ENCODE results near the gene BACH1.
"Not testable (repeated sequence)": the region's sequence is repeated elsewhere in the genome, so short reads cannot be mapped to it uniquely, and the experiment has no call there.

The BACH1 gene

DNA sequence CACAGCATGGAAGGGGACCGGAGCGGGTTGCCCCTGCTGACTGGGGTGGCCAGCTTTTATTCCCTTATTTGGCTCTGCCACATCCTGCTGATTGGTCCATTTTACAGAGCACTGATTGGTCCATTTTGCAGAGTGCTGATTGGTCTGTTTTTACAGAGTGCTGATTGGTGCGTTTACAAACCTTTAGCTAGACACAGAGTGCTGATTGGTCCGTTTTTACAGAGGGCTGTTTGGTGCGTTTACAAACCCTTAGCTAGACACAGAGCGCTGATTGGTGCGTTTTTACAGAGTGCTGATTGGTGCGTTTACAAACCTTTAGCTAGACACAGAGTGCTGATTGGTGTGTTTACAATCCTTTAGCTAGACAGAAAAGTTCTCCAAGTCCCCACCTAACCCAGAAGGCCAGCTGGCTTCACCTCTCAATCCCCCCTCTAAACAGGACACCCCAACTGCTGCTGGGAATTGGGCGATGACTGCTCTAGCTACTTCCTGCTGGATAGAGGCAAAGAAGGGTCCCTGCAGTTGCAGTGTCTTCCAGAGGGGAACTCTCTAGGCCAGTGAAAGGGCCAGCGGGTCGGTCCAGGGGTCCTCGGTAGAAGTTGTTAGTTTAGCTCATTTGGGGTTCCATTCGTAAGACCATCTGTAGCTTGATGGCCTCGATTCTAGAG, 56.5 kb downstream of the BACH1 start:
- not testable (repeated sequence) for H3K9me3 ChIP-seq (ENCODE audit: control insufficient read depth in 2 of 2, low read length in 2 of 2); H3K27me3 ChIP-seq (ENCODE audit: control insufficient read depth in 2 of 2, insufficient read depth in 2 of 2, low read length in 2 of 2); H3K27ac ChIP-seq (ENCODE audit: low read depth in 2 of 2, low read length in 2 of 2); H3K4me3 ChIP-seq (ENCODE audit: low read length in 2 of 2); H3K4me1 ChIP-seq (ENCODE audit: control insufficient read depth in 2 of 2, insufficient read depth in 2 of 2, low read length in 2 of 2); H3K9ac ChIP-seq (ENCODE audit: low read depth in 1 of 2, low read length in 2 of 2); H3K36me3 ChIP-seq (ENCODE audit: control insufficient read depth in 2 of 2, insufficient read depth in 2 of 2, low read length in 2 of 2)

DNA sequence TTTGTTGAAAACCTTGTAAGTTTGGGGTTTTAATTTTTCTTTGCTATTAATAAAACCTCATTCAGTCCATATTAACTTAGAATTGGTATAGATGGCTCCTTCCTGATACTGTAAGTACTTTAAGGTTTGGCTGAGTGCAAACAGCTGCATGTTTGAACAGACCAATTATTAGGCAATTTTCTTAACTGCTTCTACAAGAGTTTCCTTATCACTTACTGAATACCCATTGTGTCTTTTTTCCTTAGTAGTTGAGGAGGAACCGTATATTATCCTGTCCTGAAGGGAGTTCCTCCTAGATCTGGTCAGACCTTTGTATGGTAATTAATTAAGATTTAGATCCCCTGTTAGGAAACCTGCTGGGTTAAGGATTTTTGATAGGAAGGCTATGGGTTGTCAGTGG, 57.6 kb downstream of the BACH1 start:
- not testable (repeated sequence) for H3K9me3 ChIP-seq (ENCODE audit: control insufficient read depth in 2 of 2, low read length in 2 of 2); H3K4me1 ChIP-seq (ENCODE audit: control insufficient read depth in 2 of 2, insufficient read depth in 2 of 2, low read length in 2 of 2); H3K36me3 ChIP-seq (ENCODE audit: control insufficient read depth in 2 of 2, insufficient read depth in 2 of 2, low read length in 2 of 2); H3K27me3 ChIP-seq (ENCODE audit: control insufficient read depth in 2 of 2, insufficient read depth in 2 of 2, low read length in 2 of 2); H3K27ac ChIP-seq (ENCODE audit: low read depth in 2 of 2, low read length in 2 of 2); H3K4me3 ChIP-seq (ENCODE audit: low read length in 2 of 2); H3K9ac ChIP-seq (ENCODE audit: low read depth in 1 of 2, low read length in 2 of 2)

DNA sequence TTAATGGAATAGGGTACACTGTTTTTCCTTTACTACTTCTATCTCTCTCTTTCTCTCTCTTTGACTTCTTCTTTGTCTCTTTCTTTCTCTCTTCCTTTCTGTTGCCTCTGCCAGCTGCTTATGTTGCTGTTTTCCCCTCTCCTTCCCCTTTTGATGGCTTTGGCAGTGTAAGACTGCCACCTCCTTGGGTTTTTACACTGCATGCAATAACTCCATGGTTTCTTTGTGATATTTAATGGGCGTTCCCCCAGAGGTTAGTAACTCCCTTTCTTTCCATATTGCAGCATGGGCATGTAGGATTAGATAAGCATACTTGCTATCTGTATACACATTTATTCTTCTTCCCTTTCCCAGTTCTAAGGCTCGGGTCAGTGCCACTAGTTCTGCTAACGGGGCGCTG, 58.1 kb downstream of the BACH1 start:
- H3K36me3 ChIP-seq (ENCODE audit: control insufficient read depth in 2 of 2, insufficient read depth in 2 of 2, low read length in 2 of 2); H3K27ac ChIP-seq (ENCODE audit: low read depth in 2 of 2, low read length in 2 of 2); H3K9ac ChIP-seq (ENCODE audit: low read depth in 1 of 2, low read length in 2 of 2); H3K4me3 ChIP-seq (ENCODE audit: low read length in 2 of 2); H3K27me3 ChIP-seq (ENCODE audit: control insufficient read depth in 2 of 2, insufficient read depth in 2 of 2, low read length in 2 of 2); H3K9me3 ChIP-seq (ENCODE audit: control insufficient read depth in 2 of 2, low read length in 2 of 2); H3K4me1 ChIP-seq (ENCODE audit: control insufficient read depth in 2 of 2, insufficient read depth in 2 of 2, low read length in 2 of 2): not testable (repeated sequence)

DNA sequence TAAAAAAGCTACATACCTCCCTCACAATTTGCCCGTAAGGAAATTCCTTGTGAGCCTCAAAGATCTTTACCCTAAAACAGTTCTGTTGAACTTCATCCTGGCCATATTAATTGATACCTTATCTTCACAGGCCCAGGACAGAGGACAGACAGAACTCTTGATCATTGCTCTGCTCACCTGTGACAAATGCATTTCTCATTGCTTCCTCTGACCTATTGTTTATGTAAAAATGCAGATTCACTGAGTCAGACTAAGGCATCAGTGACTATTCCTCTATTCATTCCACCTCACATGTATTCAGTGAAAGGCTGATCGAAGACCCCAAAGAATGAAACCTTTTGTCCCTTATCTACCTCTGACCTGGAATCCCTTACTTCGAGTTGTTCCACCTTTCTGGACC, 61.0 kb downstream of the BACH1 start:
- no peak overlapping the region for H3K4me3 ChIP-seq (ENCODE audit: low read length in 2 of 2)
- H3K9ac ChIP-seq (ENCODE audit: low read depth in 1 of 2, low read length in 2 of 2), result no peak overlapping the region
- no peaks in the 10 kb centered on the region for H3K27me3 ChIP-seq (ENCODE audit: control insufficient read depth in 2 of 2, insufficient read depth in 2 of 2, low read length in 2 of 2)
- H3K36me3 ChIP-seq (ENCODE audit: control insufficient read depth in 2 of 2, insufficient read depth in 2 of 2, low read length in 2 of 2), result peaks cover 0 to 3% of the 10 kb centered on the region in 2 donors
- no peak overlapping the region for H3K27ac ChIP-seq (ENCODE audit: low read depth in 2 of 2, low read length in 2 of 2)
- H3K4me1 ChIP-seq (ENCODE audit: control insufficient read depth in 2 of 2, insufficient read depth in 2 of 2, low read length in 2 of 2), result no peaks in the 10 kb centered on the region
- no peaks in the 10 kb centered on the region for H3K9me3 ChIP-seq (ENCODE audit: control insufficient read depth in 2 of 2, low read length in 2 of 2)

DNA sequence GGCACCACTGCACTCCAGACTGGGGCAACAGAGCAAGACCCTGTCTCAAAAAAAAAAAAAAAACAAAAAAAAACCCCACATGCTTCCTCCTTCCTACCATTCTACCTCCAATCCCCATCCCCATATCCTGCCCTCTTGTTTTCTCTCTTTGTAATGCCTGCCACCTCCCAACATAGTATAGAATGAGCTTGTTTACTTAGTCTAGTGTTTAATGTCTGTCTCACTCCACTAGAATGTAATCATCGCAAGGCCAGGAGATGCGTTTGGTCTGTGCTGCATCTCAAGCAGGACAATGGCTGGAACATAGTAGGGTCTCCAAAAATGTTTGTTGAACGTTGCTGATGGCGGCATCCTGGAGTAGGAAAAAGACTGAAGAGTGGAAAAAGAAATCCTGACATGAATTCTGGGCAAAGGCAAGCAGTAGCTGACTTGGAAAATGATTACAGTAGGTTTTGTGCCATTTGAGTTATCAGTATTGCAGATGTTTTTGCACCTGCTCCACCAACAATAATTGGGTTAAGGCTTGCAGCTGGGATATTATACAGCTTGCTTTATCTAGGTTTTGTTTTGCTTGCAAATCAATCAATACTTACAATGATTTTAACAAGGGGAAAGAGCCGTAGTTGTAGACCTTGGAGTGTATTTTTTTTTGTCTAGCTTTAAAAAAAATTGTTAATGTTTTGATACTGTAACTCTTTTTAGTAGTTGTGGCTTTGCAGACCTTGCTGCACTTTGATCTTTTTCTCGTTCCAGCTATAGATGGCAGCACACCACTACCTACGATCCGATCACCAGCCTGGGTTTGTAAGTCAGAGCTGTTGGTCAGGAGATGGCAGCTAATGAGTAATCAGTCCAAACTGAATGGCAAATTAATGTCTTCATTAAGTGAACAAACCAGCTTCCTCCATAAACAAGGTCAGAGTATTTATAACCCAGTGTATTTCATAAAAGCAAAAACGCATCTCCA, 62.4 kb downstream of the BACH1 start:
- no peaks in the 10 kb centered on the region for H3K27me3 ChIP-seq (ENCODE audit: control insufficient read depth in 2 of 2, insufficient read depth in 2 of 2, low read length in 2 of 2)
- H3K4me1 ChIP-seq (ENCODE audit: control insufficient read depth in 2 of 2, insufficient read depth in 2 of 2, low read length in 2 of 2), result no peaks in the 10 kb centered on the region
- H3K36me3 ChIP-seq (ENCODE audit: control insufficient read depth in 2 of 2, insufficient read depth in 2 of 2, low read length in 2 of 2), result peaks cover 0 to 3% of the 10 kb centered on the region in 2 donors
- H3K4me3 ChIP-seq (ENCODE audit: low read length in 2 of 2), result no peak overlapping the region
- H3K9ac ChIP-seq (ENCODE audit: low read depth in 1 of 2, low read length in 2 of 2), result no peak overlapping the region
- H3K9me3 ChIP-seq (ENCODE audit: control insufficient read depth in 2 of 2, low read length in 2 of 2), result no peaks in the 10 kb centered on the region
- H3K27ac ChIP-seq (ENCODE audit: low read depth in 2 of 2, low read length in 2 of 2), result no peak overlapping the region

DNA sequence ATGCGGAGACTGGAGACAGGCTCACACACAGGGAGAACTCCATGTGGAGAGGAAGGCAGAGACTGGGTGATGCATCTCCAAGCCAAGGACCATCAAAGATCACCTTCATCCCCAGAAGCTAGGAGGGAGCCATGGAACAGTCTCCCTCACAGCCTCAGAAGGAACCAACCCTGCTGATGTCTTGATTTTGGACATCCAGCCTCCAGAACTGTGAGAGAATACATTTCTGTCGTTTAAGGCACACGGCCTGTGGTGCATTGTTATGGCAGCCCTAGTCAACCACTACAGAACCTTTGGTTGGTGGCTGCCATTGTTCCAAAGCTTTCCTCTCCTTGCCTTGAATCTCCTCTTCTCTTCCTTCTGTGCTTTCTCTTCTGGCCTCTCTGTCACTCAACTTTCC, 64.0 kb downstream of the BACH1 start:
- H3K36me3 ChIP-seq (ENCODE audit: control insufficient read depth in 2 of 2, insufficient read depth in 2 of 2, low read length in 2 of 2), result peaks cover 0 to 3% of the 10 kb centered on the region in 2 donors
- H3K9me3 ChIP-seq (ENCODE audit: control insufficient read depth in 2 of 2, low read length in 2 of 2), result no peaks in the 10 kb centered on the region
- H3K9ac ChIP-seq (ENCODE audit: low read depth in 1 of 2, low read length in 2 of 2), result no peak overlapping the region
- H3K27ac ChIP-seq (ENCODE audit: low read depth in 2 of 2, low read length in 2 of 2), result no peak overlapping the region
- H3K4me1 ChIP-seq (ENCODE audit: control insufficient read depth in 2 of 2, insufficient read depth in 2 of 2, low read length in 2 of 2), result no peaks in the 10 kb centered on the region
- no peak overlapping the region for H3K4me3 ChIP-seq (ENCODE audit: low read length in 2 of 2)
- H3K27me3 ChIP-seq (ENCODE audit: control insufficient read depth in 2 of 2, insufficient read depth in 2 of 2, low read length in 2 of 2), result no peaks in the 10 kb centered on the region

DNA sequence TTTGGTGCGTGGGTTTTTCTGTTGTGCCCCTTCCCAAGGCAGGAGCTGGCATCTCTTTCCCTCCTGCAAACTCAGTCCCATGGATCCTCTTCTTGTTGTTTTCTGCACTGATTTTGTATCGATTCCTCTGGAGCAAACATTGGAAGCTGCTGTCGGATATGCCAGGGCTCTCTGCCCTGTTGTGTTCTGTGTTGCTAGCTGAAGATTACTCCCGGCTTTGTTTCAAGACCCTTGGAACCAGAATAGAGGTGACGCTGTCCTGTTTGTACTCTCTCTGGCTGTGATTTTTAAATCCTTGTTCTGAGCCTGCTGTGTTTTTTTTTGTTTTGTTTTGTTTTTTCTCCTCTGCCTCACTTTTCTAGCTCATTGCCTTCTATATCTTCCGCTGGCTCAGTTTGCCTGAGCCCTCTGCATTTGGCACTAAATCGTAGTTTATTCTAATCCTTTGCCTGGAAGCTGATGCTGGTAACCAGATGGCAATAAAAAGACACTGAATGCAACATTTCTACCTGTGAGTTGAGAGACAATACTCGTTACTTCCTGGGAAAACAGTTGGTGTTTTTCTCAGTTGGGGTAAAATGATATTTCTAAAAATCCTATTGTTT, 67.0 kb downstream of the BACH1 start:
- peaks cover 0 to 3% of the 10 kb centered on the region in 2 donors for H3K36me3 ChIP-seq (ENCODE audit: control insufficient read depth in 2 of 2, insufficient read depth in 2 of 2, low read length in 2 of 2)
- H3K4me3 ChIP-seq (ENCODE audit: low read length in 2 of 2), result no peak overlapping the region
- H3K4me1 ChIP-seq (ENCODE audit: control insufficient read depth in 2 of 2, insufficient read depth in 2 of 2, low read length in 2 of 2), result no peaks in the 10 kb centered on the region
- no peak overlapping the region for H3K9ac ChIP-seq (ENCODE audit: low read depth in 1 of 2, low read length in 2 of 2)
- H3K27ac ChIP-seq (ENCODE audit: low read depth in 2 of 2, low read length in 2 of 2), result no peak overlapping the region
- no peaks in the 10 kb centered on the region for H3K9me3 ChIP-seq (ENCODE audit: control insufficient read depth in 2 of 2, low read length in 2 of 2)
- no peaks in the 10 kb centered on the region for H3K27me3 ChIP-seq (ENCODE audit: control insufficient read depth in 2 of 2, insufficient read depth in 2 of 2, low read length in 2 of 2)

DNA sequence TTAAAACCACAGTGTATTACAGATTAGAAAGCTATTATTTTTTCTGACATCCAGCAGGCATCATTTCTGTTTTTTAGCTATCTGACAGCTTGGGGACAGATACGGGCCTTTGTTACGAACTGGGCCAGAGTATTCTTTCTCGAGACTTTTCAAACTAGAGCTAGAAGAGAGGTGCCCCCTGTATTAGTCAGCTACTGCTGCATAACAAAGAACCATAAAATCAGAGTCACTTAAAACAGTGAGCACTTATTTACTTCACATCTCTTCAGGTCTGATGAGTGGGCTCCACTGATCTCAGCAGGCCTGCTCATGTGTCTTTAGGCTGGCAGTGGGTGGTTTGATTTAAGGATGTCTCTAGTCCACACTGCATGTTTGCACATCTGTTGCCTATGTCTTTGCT, 67.8 kb downstream of the BACH1 start:
- no peaks in the 10 kb centered on the region for H3K4me1 ChIP-seq (ENCODE audit: control insufficient read depth in 2 of 2, insufficient read depth in 2 of 2, low read length in 2 of 2)

DNA sequence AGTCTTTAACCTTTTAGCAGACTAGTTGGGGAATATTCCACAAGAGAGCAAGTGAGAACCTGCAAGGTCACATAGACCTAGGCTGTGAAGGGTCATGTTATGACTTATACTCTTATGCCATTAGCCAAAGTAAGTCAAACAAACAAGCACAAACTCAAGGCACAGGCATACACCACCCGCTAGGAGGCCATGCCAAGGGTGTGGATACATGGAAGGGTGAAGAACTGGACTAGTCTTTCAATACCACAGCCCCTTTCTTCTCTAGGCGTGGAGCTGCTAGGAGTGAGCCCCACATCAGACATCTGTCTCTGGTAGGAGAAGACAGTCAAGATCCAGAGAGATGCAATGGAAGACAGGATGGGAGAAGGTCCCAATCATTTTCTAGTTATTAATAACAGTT, 68.6 kb downstream of the BACH1 start:
- Histone ChIP-seq H3K4me3 (ENCODE audit: low read length in 2 of 2) (no peak overlapping the region), H3K27ac (ENCODE audit: low read depth in 2 of 2, low read length in 2 of 2) (no peak overlapping the region), H3K9me3 (ENCODE audit: control insufficient read depth in 2 of 2, low read length in 2 of 2) (no peaks in the 10 kb centered on the region), H3K27me3 (ENCODE audit: control insufficient read depth in 2 of 2, insufficient read depth in 2 of 2, low read length in 2 of 2) (no peaks in the 10 kb centered on the region), H3K36me3 (ENCODE audit: control insufficient read depth in 2 of 2, insufficient read depth in 2 of 2, low read length in 2 of 2) (peaks cover 0 to 3% of the 10 kb centered on the region in 2 donors), H3K9ac (ENCODE audit: low read depth in 1 of 2, low read length in 2 of 2) (no peak overlapping the region), H3K4me1 (ENCODE audit: control insufficient read depth in 2 of 2, insufficient read depth in 2 of 2, low read length in 2 of 2) (no peaks in the 10 kb centered on the region)

More for the DNA sequence above, 67.8 kb downstream of the BACH1 start:
- Histone ChIP-seq H3K36me3 (ENCODE audit: control insufficient read depth in 2 of 2, insufficient read depth in 2 of 2, low read length in 2 of 2) (peaks cover 0 to 3% of the 10 kb centered on the region in 2 donors), H3K4me3 (ENCODE audit: low read length in 2 of 2) (no peak overlapping the region), H3K9me3 (ENCODE audit: control insufficient read depth in 2 of 2, low read length in 2 of 2) (no peaks in the 10 kb centered on the region), H3K27ac (ENCODE audit: low read depth in 2 of 2, low read length in 2 of 2) (no peak overlapping the region), H3K27me3 (ENCODE audit: control insufficient read depth in 2 of 2, insufficient read depth in 2 of 2, low read length in 2 of 2) (no peaks in the 10 kb centered on the region), H3K9ac (ENCODE audit: low read depth in 1 of 2, low read length in 2 of 2) (no peak overlapping the region)

DNA sequence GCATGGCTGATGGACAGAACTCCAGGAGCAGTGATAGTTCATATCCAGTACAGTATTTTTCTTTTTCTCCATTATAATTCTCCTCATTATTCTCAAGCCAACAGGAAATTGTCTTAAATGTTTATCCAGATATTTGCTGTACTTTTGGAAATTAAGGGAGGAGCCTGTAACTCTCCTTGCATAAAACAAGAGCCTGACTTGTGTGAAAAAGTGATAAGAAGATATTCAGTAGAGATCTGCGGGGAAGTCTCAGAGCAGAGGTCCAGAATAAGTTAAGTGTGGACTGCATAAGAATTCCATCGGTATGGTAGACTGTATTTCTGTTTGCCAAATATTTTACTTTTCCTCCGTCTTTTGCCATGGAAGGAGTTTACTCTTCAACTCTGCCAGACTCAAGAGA, 70.2 kb downstream of the BACH1 start:
- no peaks in the 10 kb centered on the region for H3K9me3 ChIP-seq (ENCODE audit: control insufficient read depth in 2 of 2, low read length in 2 of 2)
- no peaks in the 10 kb centered on the region for H3K36me3 ChIP-seq (ENCODE audit: control insufficient read depth in 2 of 2, insufficient read depth in 2 of 2, low read length in 2 of 2)
- H3K4me1 ChIP-seq (ENCODE audit: control insufficient read depth in 2 of 2, insufficient read depth in 2 of 2, low read length in 2 of 2), result no peaks in the 10 kb centered on the region
- H3K27me3 ChIP-seq (ENCODE audit: control insufficient read depth in 2 of 2, insufficient read depth in 2 of 2, low read length in 2 of 2), result no peaks in the 10 kb centered on the region
- no peak overlapping the region for H3K27ac ChIP-seq (ENCODE audit: low read depth in 2 of 2, low read length in 2 of 2)
- H3K9ac ChIP-seq (ENCODE audit: low read depth in 1 of 2, low read length in 2 of 2), result no peak overlapping the region
- no peak overlapping the region for H3K4me3 ChIP-seq (ENCODE audit: low read length in 2 of 2)
